Measurements from ENCODE around the gene NRK.
"Not testable (repeated sequence)": the region's sequence is repeated elsewhere in the genome, so short reads cannot be mapped to it uniquely, and the experiment has no call there.

The NRK gene, protein sequence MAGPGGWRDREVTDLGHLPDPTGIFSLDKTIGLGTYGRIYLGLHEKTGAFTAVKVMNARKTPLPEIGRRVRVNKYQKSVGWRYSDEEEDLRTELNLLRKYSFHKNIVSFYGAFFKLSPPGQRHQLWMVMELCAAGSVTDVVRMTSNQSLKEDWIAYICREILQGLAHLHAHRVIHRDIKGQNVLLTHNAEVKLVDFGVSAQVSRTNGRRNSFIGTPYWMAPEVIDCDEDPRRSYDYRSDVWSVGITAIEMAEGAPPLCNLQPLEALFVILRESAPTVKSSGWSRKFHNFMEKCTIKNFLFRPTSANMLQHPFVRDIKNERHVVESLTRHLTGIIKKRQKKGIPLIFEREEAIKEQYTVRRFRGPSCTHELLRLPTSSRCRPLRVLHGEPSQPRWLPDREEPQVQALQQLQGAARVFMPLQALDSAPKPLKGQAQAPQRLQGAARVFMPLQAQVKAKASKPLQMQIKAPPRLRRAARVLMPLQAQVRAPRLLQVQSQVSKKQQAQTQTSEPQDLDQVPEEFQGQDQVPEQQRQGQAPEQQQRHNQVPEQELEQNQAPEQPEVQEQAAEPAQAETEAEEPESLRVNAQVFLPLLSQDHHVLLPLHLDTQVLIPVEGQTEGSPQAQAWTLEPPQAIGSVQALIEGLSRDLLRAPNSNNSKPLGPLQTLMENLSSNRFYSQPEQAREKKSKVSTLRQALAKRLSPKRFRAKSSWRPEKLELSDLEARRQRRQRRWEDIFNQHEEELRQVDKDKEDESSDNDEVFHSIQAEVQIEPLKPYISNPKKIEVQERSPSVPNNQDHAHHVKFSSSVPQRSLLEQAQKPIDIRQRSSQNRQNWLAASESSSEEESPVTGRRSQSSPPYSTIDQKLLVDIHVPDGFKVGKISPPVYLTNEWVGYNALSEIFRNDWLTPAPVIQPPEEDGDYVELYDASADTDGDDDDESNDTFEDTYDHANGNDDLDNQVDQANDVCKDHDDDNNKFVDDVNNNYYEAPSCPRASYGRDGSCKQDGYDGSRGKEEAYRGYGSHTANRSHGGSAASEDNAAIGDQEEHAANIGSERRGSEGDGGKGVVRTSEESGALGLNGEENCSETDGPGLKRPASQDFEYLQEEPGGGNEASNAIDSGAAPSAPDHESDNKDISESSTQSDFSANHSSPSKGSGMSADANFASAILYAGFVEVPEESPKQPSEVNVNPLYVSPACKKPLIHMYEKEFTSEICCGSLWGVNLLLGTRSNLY (N-terminal part only)

DNA sequence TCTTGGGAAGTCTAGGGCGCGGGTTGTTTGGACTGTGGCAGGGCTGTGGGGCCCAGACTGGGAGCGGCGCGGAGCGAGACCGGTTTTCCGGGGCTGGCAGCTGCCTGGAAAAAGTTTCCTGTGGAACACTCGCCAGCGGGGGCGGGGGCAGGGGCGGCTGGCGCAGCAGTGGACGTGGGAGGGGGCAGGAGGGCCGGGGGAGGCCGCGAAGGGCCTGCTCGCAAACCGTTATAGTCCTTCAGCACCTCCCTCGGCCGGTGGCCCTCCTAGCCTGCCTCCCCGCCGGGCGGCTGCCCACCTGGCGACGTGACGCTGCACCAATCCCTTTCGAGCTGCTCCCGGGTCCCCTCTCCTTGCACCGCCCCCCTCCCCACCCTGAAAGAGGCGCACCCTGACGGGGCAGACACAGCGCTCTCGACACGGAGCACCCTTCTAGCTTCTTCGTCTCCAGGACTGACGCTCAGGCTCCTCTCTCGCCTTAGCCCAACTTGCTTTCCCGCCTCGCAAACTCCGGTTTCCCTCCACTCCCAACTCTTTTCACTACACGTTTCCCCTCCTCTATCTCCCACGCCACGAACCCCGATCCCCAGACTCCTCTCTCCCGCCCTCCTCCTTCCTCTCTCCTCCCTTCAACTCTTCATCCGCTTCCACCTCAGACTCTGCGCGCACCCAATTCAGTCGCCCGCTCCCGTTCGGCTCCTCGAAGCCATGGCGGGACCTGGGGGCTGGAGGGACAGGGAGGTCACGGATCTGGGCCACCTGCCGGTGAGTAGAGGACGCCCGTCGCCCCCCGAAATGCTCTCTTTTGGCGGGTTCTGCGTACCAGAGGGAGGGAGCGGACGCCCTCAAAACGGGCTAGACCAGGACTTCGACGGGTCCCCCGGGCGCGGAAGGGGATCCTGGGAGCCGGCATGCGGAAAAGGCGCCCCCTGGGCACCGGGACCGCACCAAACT, at the start of gene NRK:
Gene NRK, plus strand, starts transcription at position 402 of the 954 bp plus-strand sequence. Its CDS starts 307 bp downstream, at position 709.
- DNase-seq, result peak; percentile 52
- in situ Hi-C loops (cut with HindIII; ENCODE audit: low pct_ligation_motif_present, low pct_unique_long_range_greater_than_20kb, low sequenced_read_pairs), result no loop called here

DNA sequence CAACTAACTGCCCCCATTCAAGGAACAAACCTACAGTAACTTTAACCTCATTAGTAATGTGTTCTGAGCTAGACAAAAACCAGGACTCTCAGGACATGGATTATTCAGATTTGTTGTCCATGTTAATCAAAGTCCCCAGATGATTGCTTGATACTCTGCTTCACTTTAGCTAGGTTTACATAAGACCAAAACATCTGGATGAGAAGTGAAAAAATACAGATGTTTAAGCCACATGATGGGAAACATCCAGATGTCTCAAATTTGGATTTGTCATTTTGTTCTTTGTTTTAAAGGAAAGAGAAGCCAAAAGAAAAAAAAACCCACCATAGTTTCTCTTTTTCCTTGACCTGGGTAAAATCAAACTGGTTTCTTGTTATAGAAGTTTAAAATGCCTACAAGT, 48.5 kb upstream of the NRK start:
- in situ Hi-C loops (cut with HindIII; ENCODE audit: low pct_ligation_motif_present, low pct_unique_long_range_greater_than_20kb, low sequenced_read_pairs), result no loop called here
- no peak for DNase-seq

DNA sequence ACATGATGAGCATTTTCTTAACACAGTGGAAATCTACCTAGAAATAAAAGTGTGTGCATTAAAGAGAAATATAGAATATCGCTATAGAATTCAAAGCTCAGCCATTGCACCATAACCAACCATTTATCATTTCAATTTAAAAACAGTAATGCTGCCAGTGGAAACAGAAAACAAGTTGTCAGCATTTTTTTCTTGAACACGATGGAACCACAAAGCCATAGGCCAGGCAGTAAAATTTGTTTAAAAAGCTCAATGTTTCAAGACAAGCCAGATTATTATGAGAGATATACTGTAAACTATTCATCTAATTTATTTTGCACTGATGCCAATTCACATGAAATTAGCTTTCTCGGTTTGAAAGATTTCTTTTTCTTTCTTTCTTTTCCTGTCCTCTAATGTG, 46.7 kb upstream of the NRK start:
- in situ Hi-C loops (cut with HindIII; ENCODE audit: low pct_ligation_motif_present, low pct_unique_long_range_greater_than_20kb, low sequenced_read_pairs), result no loop called here
- no peak for DNase-seq

DNA sequence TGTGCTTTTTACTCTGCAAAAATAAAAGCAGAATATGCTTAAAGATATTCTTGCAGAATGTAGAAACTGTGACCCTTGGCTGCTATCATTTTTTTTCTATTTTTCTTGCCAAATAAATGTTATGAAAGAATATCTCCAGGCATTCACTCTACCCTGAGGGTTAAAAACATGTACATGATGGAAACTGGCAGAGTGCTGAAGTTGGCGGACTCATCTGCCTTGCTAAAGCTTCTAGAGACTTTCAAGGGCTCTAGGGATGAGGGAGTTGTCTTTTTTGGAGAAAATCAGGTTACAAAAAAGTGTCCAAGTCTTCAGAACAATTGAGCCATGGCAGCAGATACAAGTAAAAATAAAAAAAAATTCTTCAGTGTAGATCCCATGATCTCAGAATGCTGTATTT, 40.5 kb upstream of the NRK start:
- no peak for DNase-seq
- in situ Hi-C loops (cut with HindIII; ENCODE audit: low pct_ligation_motif_present, low pct_unique_long_range_greater_than_20kb, low sequenced_read_pairs), result no loop called here

DNA sequence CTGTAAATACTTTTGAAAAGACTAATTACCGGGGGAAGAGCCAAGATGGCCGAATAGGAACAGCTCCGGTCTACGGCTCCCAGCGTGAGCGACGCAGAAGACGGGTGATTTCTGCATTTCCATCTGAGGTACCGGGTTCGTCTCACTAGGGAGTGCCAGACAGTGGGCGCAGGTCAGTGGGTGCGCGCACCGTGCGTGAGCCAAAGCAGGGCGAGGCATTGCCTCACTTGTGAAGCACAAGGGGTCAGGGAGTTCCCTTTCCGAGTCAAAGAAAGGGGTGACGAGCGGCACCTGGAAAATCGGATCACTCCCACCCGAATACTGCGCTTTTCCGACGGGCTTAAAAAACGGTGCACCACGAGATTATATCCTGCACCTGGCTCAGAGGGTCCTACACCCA, 25.5 kb upstream of the NRK start:
- DNase-seq; in situ Hi-C loops (cut with HindIII; ENCODE audit: low pct_ligation_motif_present, low pct_unique_long_range_greater_than_20kb, low sequenced_read_pairs): not testable (repeated sequence)

DNA sequence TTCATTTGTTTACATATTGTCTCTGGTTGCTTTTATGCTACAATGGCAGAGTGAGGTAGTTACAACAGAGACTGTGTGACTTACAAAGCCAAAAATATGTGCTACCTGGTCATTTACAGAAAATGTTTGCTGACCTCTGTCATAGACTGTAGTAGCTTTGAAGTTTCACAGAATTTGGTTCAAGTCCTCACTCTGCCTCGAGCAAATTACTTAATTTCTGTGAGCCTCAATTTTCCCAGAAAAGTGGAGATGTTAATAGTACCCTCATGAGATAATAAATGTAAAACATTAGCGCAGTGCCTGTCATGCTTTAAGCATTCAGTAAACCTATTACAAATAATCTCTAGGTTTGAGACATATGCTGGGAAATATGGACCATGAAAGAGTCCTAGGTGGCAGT, 18.4 kb upstream of the NRK start:
- no peak for DNase-seq
- in situ Hi-C loops (cut with HindIII; ENCODE audit: low pct_ligation_motif_present, low pct_unique_long_range_greater_than_20kb, low sequenced_read_pairs), result no loop called here

DNA sequence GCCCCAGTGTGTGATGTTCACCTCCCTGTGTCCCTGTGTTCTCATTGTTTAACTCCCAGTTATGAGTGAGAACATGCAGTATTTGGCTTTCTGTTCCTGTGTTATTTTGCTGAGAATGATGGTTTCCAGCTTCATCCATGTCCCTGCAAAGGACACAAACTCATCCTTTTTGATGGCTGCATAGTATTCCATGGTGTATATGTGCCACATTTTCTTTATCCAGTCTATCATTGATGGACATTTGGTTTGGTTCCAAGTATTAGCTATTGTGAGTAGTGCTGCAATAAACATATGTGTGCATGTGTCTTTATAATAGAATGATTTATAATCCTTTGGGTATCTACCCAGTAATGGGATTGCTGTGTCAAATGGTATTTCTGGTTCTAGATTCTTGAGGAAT, 16.7 kb upstream of the NRK start:
- in situ Hi-C loops (cut with HindIII; ENCODE audit: low pct_ligation_motif_present, low pct_unique_long_range_greater_than_20kb, low sequenced_read_pairs); DNase-seq: not testable (repeated sequence)

DNA sequence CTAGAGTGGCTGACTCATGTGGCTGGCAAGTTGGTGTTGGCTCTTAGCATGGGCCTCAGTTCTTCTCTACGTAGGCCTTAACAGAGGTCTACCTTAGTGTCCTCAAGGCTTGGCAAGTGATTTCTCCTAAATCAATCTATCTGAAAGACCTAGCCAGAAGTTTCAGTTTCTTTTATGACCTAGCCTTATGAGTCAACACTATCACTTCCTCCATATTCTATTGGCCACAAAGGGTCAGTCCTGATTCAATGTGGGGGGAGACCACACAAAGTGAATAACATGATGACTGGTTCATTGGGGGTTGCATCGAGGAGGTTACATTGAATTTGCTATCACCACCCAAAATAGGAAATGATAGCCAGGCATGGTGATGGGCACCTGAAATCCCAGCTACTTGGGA, 5.8 kb upstream of the NRK start:
- DNase-seq, result no peak
- in situ Hi-C loops (cut with HindIII; ENCODE audit: low pct_ligation_motif_present, low pct_unique_long_range_greater_than_20kb, low sequenced_read_pairs), result no loop called here

DNA sequence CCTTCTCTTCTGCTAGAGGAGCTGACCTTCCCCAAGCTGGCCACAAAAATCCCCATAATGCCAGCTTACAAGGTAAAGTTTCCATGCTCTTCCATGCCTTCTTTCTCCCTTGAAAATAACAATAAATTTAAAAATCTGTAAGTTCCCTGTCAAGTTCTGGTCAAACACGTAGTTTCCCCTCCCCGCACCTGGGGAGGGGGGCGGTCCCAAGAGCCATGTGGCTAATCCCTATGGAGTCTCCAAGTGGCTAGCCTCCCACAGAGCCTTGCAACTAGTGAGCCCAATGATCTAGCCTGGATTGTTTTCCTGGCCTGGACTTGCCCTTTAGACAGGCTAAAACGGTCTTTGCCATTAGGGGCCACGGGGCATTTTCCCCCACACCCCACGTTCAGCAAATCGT, 2.1 kb upstream of the NRK start:
- in situ Hi-C loops (cut with HindIII; ENCODE audit: low pct_ligation_motif_present, low pct_unique_long_range_greater_than_20kb, low sequenced_read_pairs), result no loop called here
- DNase-seq, result no peak

DNA sequence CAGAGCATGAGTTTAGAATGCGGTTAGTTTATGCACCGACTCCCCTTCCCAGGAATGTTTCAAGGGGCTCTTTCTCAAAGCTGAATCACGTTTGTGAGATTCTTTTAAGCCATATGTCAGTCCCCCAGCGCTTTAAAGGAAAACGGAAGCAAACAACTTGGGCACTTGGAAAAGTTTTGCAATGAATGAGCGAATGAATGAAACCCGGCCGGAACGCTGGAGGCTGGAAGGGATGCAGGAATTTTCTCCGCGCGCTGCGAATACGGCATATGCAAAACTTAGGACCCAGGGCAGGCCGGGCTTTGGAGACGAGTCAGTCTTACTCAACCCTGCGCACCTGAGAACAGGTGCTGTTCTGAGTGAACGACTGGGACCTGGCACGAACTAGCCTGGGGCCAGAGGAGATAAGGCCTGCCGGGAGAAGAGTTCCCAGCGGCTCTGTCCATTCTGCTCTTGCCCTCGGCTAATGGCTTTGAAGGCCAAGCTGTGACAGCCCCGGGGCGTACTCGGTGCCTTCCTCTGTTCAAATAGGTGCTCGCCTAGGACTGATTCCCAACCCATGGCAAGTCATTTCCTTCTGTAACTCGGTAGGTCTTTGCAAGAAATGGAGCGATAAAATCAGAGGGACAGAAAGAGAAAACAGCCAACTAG, 743 bp upstream of the NRK start:
- in situ Hi-C loops (cut with HindIII; ENCODE audit: low pct_ligation_motif_present, low pct_unique_long_range_greater_than_20kb, low sequenced_read_pairs), result no loop called here
- DNase-seq, result peak; percentile 58

DNA sequence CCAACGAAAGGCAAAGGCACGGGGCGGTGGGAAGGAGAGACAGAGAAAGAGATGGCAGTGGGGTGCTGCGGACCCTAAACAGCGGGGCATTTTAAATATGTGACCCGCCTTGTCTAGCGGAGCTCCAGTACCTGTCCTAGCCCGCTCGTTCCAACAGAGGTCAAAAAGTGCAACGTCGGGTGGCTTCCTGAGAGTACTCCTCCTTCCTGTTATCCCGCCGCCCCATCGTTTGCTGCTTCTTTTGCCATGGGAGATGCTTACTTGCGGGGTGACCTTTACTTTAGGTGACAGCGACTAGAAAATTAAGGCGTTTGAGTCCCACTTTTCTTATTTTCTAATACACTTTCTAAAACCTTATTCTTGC, 735 bp downstream of the NRK start:
- in situ Hi-C loops (cut with HindIII; ENCODE audit: low pct_ligation_motif_present, low pct_unique_long_range_greater_than_20kb, low sequenced_read_pairs), result no loop called here
- peak; percentile 25 for DNase-seq

DNA sequence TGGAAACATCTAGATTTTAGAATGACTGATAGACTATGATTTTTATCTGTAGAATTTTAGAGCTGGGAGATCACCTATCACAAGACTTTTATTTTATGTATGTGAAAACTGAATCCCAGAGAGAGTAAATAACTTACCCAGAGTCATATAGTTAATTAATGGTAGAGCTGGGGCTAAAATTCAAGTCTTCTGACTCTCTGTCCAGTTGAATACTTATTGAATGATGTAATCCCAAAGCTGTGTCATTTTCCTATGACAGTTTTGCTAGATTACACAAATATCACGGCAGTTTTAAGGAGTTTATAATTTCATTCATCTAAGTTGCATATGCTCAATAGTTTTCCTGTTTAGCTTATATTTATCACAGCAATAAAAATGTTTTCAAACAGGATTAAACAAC, 6.7 kb downstream of the NRK start:
- peak; percentile 59 for DNase-seq
- in situ Hi-C loops (cut with HindIII; ENCODE audit: low pct_ligation_motif_present, low pct_unique_long_range_greater_than_20kb, low sequenced_read_pairs), result no loop called here

DNA sequence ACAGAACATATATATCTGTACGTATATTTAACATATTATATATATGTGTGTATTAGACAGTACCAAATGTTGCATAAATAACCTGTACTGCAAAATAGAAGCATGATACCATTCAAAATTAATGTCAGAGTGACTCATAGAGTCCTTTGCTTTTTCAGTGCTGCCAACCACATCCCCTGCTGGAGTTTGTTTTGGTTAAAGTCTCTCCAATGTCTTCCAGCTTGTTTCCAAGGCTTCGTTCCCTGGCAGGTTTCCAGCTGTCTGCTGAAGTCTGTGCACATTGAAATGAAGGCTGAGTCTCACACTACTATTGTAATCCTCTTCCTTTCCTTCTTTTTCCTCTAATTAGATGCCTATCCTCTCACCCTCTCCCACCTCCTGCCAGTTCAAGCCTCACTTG, 14.9 kb downstream of the NRK start:
- in situ Hi-C loops (cut with HindIII; ENCODE audit: low pct_ligation_motif_present, low pct_unique_long_range_greater_than_20kb, low sequenced_read_pairs), result no loop called here
- peak; percentile 79 for DNase-seq

DNA sequence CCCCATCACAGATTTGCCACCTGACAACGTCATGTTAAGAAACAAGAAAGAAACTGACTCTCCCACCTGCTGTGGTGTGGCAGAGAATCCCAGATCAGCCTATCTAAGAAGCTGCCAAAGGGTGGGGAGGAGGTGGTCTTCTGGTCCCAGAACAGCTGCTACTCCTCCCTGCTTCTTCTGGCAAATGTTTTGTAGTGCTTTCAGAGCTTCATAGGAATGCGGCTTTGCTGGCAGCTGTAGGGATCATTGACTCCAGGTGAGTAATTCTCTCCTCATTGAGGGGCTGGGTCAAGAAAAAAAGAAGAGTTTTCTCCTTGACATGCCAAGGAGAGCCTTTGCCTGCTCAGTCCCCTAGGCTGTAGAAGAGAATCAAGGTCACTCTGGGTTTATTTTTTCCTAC, 23.3 kb downstream of the NRK start:
- no peak for DNase-seq
- in situ Hi-C loops (cut with HindIII; ENCODE audit: low pct_ligation_motif_present, low pct_unique_long_range_greater_than_20kb, low sequenced_read_pairs), result no loop called here

DNA sequence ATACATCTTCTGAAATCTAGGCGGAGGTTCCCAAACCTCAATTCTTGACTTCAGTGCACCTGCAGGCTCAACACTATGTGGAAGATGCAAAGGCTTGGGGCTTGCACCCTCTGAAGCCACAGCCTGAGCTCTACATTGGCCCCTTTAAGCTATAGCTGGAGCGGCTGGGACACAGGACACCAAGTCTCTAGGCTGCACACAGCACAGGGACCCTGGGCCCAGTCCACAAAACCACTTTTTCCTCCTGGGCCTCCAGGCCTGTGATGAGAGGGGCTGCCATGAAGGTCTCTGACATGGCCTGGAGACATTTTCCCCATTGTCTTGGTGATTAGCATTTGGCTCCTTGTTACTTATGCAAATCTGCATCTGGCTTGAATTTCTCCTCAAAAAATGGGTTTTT, 27.8 kb downstream of the NRK start:
- DNase-seq; in situ Hi-C loops (cut with HindIII; ENCODE audit: low pct_ligation_motif_present, low pct_unique_long_range_greater_than_20kb, low sequenced_read_pairs): not testable (repeated sequence)

DNA sequence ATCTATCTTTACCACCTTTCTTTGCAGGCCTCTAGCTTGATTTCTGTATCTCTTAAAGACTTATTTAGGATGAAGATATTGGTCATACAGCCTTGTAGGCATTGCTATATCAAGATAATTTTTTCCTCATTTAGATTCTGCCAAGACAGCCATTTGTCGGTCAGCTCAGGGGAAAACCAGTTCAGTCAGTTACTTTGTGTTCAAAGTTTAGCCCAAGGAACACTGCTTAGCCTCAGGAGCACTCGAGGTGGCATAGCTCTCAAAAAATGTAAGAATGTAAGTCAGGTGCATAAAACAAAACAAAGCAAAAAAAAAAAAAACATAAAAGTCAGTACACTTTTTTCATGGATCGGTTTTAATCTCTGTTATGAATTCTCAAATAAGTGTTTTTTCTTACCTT, 43.4 kb downstream of the NRK start:
- in situ Hi-C loops (cut with HindIII; ENCODE audit: low pct_ligation_motif_present, low pct_unique_long_range_greater_than_20kb, low sequenced_read_pairs), result no loop called here
- no peak for DNase-seq

DNA sequence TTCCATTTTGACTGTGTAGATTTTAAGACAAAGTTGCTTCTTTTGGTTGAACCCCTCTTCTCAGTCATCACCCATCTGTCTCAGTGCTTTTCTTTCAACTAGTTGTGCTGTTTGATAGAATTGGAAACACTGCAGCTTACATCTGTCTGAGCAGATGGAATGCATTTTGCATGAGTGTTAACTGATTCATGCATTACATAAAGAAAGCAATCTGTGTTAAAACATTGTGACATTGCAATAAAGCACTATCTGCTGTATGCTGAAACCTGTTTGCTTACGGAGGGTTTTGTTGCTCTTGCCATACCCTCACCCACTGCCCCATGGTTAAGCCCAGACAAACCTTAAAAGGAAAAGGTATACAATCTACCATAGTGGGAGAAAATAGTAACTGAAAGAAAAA, 47.4 kb downstream of the NRK start:
- no peak for DNase-seq
- in situ Hi-C loops (cut with HindIII; ENCODE audit: low pct_ligation_motif_present, low pct_unique_long_range_greater_than_20kb, low sequenced_read_pairs), result no loop called here

DNA sequence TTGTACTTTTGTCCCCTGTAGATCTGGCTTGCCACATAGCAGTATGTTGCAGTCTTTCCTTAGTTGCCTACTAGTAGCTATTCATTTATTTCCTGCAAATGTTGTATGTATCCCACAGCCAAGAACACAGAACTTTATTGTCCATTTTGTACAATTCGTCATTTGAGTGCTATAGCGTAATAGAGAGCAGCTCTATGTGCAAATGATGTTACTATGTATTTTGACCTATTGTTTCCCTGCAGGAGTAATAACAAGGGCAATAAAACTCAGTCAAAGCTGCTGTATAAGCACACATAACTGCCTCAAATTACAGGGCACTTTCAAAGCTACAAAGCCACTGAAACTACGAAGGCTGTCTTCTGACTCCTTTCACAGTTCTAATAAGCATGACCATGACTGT, 48.1 kb downstream of the NRK start:
- DNase-seq, result no peak
- in situ Hi-C loops (cut with HindIII; ENCODE audit: low pct_ligation_motif_present, low pct_unique_long_range_greater_than_20kb, low sequenced_read_pairs), result no loop called here

Data from ACHN (cell line).